Measurements from ENCODE around the gene GTF3C2. TPM values are rescaled to one million over a fixed set of nuclear protein-coding genes. Genes with fewer than 3 reads are reported as not detected.

GTF3C2 gene
- total and polyA plus RNA-seq, 5 experiments from 2014 or later: 26.2 to 105 (median 46.1) TPM

DNA sequence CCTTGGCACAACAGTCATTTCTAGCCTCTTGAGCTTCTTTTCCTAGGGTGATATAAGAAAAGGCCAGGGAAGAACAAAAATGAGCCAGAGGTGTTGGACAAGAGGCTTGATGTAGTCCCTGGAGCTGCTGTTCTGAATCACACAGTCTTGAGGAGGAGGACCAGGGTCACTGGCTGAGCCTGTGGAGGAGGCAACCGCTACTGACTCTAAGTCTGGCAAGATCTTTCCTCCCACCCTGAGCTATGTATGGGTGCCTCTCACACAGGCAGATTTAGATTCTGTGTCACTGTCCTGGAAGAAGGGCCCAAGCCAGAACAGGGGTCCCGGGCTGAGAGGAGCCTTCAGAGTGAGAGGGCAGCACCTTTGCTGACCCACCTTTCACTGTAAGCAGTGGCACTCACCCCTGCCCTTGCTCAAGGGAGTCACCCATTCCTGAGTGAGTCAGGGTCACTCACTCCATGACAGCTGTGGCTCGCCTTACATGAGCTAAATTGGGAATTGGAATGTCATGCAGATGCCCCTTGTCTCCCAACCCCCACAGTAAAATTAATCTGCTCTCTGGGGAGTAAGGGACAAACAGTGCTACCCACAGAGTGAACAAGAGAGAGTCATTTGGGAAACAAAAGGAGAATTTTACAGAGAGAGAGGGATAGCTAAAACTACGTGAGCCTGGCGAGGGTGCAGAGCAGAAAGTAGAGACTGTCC is 74.6 kb downstream of the GTF3C2 start, which contains the start of gene TRIM54:
Gene TRIM54, plus strand, starts transcription at position 575 of the 705 bp plus-strand sequence. CDS start 303 bp downstream, outside the sequence.
- Mint-ChIP-seq H3K36me3 (no peaks in the 10 kb centered on the region), H3K27ac (peak within 1 kb of the TSS in 1 of 10 donors; percentile 7), H3K4me1 (peaks cover 0 to 4% (median 2%) of the 10 kb centered on the region in 4 donors), H3K9me3 (no peaks in the 10 kb centered on the region), H3K27me3 (peaks cover 5 to 38% (median 11%) of the 10 kb centered on the region in 5 donors), H3K4me3 (no peak within 1 kb of the TSS)
- no peak for DNase-seq
- POLR2A ChIA-PET: no interaction called here
- ATAC-seq: no peak

- Mint-ChIP-seq H3K4me3 (no peak overlapping the region), H3K27ac (peak overlapping the region in 1 of 10 donors; percentile 7), H3K27me3 (peaks cover 6 to 38% (median 13%) of the 10 kb centered on the region in 5 donors), H3K9me3 (no peaks in the 10 kb centered on the region), H3K36me3 (no peaks in the 10 kb centered on the region), H3K4me1 (peaks cover 0 to 4% (median 2%) of the 10 kb centered on the region in 4 donors)
- DNase-seq (no peak), ATAC-seq (no peak)
- POLR2A ChIA-PET: interaction anchor here (0.7 to 1.2 kb wide), 2 partner anchors 22 to 112 kb away, joined by 3 read pairs; no protein-coding TSS in a partner anchor
These were observed 75.1 kb downstream of the GTF3C2 start for GRCh38 chr2:27281442-27281841.

GRCh38 chr2:27280826-27281225 is 75.7 kb downstream of the GTF3C2 start:
- POLR2A ChIA-PET: interaction anchor here (0.7 to 1.2 kb wide), 2 partner anchors 22 to 111 kb away, joined by 3 read pairs; no protein-coding TSS in a partner anchor
- Mint-ChIP-seq H3K9me3 (no peaks in the 10 kb centered on the region), H3K27me3 (peaks cover 7 to 38% (median 13%) of the 10 kb centered on the region in 5 donors), H3K36me3 (no peaks in the 10 kb centered on the region), H3K27ac (no peak overlapping the region), H3K4me1 (peaks cover 0 to 4% (median 2%) of the 10 kb centered on the region in 4 donors), H3K4me3 (no peak overlapping the region)
- ATAC-seq: no peak
- no peak for DNase-seq

DNA sequence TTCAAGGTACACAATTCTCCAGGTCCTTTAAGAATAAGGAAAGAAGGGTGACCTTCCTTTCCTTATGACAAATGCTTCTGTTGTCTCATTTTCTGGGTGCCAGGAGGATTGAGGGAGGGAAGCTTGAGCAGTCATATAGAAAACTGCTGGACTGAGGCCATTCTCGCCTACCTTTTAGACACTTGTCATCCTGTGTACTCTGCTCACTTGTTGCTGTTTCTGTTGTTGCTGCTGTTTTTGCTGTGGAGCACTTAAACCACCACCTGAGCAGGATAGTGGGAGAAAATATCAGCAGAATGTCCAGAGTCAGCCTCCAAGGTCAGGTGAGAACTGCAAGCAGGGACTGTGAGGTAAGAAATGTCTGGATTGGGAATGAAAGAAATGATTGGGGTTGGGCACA is 78.6 kb downstream of the GTF3C2 start:
- H3K4me3 Mint-ChIP-seq: no peak overlapping the region
- H3K4me1 Mint-ChIP-seq: peaks cover 0 to 4% (median 2%) of the 10 kb centered on the region in 4 donors
- H3K27ac Mint-ChIP-seq: no peak overlapping the region
- no peak for DNase-seq
- H3K9me3 Mint-ChIP-seq: no peaks in the 10 kb centered on the region
- POLR2A ChIA-PET: interaction anchor here (0.6 to 2.5 kb wide), 5 partner anchors 13 to 687 kb away, joined by 3 to 11 read pairs (median 5); no protein-coding TSS in a partner anchor
- peaks cover 11 to 34% (median 16%) of the 10 kb centered on the region in 5 donors for H3K27me3 Mint-ChIP-seq
- ATAC-seq: no peak
- no peaks in the 10 kb centered on the region for H3K36me3 Mint-ChIP-seq

Other genes with a start within 250 kb of the GTF3C2 start
- gene CGREF1, start 237.6 kb downstream of the GTF3C2 start, total RNA-seq: under 1 TPM; 0.22 to 0.68 TPM
- gene CGREF1, start 237.6 kb downstream of the GTF3C2 start, polyA plus RNA-seq: under 1 TPM; 0.38 to 0.69 (median 0.40) TPM
- gene ABHD1, start 232.9 kb downstream of the GTF3C2 start, total RNA-seq: 1 to 10 TPM; 2.1 to 2.7 TPM
- 1 to 10 TPM; 1.3 to 1.7 (median 1.4) TPM for gene ABHD1, start 232.9 kb downstream of the GTF3C2 start, polyA plus RNA-seq
- 10 to 100 TPM; 35.9 to 43.3 TPM for gene PREB, start 222.1 kb downstream of the GTF3C2 start, total RNA-seq
- gene PREB, start 222.1 kb downstream of the GTF3C2 start, polyA plus RNA-seq: 10 to 100 TPM; 40.6 to 58.4 (median 51.1) TPM
- gene PRR30, start 217.4 kb downstream of the GTF3C2 start, total RNA-seq: not detected
- not detected for gene PRR30, start 217.4 kb downstream of the GTF3C2 start, polyA plus RNA-seq
- gene TCF23, start 207.8 kb downstream of the GTF3C2 start, total RNA-seq: not detected
- gene TCF23, start 207.8 kb downstream of the GTF3C2 start, polyA plus RNA-seq: not detected
- 100 to 1,000 TPM; 105 TPM for gene ATRAID, start 144.7 kb downstream of the GTF3C2 start, total RNA-seq
- gene ATRAID, start 144.7 kb downstream of the GTF3C2 start, polyA plus RNA-seq: 100 to 1,000 TPM; 299 to 388 (median 360) TPM
- gene SLC5A6, start 144.5 kb downstream of the GTF3C2 start, total RNA-seq: 10 to 100 TPM; 39.1 to 39.5 TPM
- gene SLC5A6, start 144.5 kb downstream of the GTF3C2 start, polyA plus RNA-seq: 10 to 100 TPM; 14.3 to 17.8 (median 17.2) TPM
- gene CAD, start 139.4 kb downstream of the GTF3C2 start, total RNA-seq: 10 to 100 TPM; 52.8 to 59.7 TPM
- 10 to 100 TPM; 18.0 to 31.9 (median 27.7) TPM for gene CAD, start 139.4 kb downstream of the GTF3C2 start, polyA plus RNA-seq
- not detected for gene SLC30A3, start 93.7 kb downstream of the GTF3C2 start, total RNA-seq
- gene SLC30A3, start 93.7 kb downstream of the GTF3C2 start, polyA plus RNA-seq: under 1 TPM in 1 of 3 donors, not detected in 2; 0.13 TPM
- gene DNAJC5G, start 81.3 kb downstream of the GTF3C2 start, total RNA-seq: not detected
- gene DNAJC5G, start 81.3 kb downstream of the GTF3C2 start, polyA plus RNA-seq: not detected
- gene TRIM54, start 74.3 kb downstream of the GTF3C2 start, total RNA-seq: under 1 TPM in 1 of 2 experiments, not detected in 1; 0.19 TPM
- gene TRIM54, start 74.3 kb downstream of the GTF3C2 start, polyA plus RNA-seq: not detected
- gene UCN, start 48.3 kb downstream of the GTF3C2 start, total RNA-seq: 1 to 10 TPM; 5.9 to 6.9 TPM
- 1 to 10 TPM in 2 of 3 donors, under 1 TPM in 1; 0.54 to 1.3 (median 1.2) TPM for gene UCN, start 48.3 kb downstream of the GTF3C2 start, polyA plus RNA-seq
- 100 to 1,000 TPM; 109 to 111 TPM for gene MPV17, start 33.7 kb downstream of the GTF3C2 start, total RNA-seq
- 100 to 1,000 TPM; 110 to 135 (median 124) TPM for gene MPV17, start 33.7 kb downstream of the GTF3C2 start, polyA plus RNA-seq
- gene EIF2B4, start 13.6 kb upstream of the GTF3C2 start, total RNA-seq: 10 to 100 TPM; 54.9 to 55.5 TPM
- 10 to 100 TPM; 26.4 to 41.2 (median 30.0) TPM for gene EIF2B4, start 13.6 kb upstream of the GTF3C2 start, polyA plus RNA-seq
- gene SNX17, start 13.9 kb upstream of the GTF3C2 start, total RNA-seq: 100 to 1,000 TPM; 121 to 122 TPM
- 100 to 1,000 TPM; 200 to 217 (median 215) TPM for gene SNX17, start 13.9 kb upstream of the GTF3C2 start, polyA plus RNA-seq
- 10 to 100 TPM; 18.6 to 18.8 TPM for gene ZNF513, start 24.0 kb upstream of the GTF3C2 start, total RNA-seq
- 1 to 10 TPM; 2.0 to 6.0 (median 2.5) TPM for gene ZNF513, start 24.0 kb upstream of the GTF3C2 start, polyA plus RNA-seq
- gene PPM1G, start 52.8 kb upstream of the GTF3C2 start, total RNA-seq: 10 to 100 TPM; 46.3 to 48.4 TPM
- 10 to 100 TPM; 57.1 to 85.2 (median 66.1) TPM for gene PPM1G, start 52.8 kb upstream of the GTF3C2 start, polyA plus RNA-seq
- 100 to 1,000 TPM; 118 TPM for gene NRBP1, start 71.9 kb upstream of the GTF3C2 start, total RNA-seq
- 100 to 1,000 TPM in 1 of 3 donors, 10 to 100 TPM in 2; 73.4 to 107 (median 78.8) TPM for gene NRBP1, start 71.9 kb upstream of the GTF3C2 start, polyA plus RNA-seq
- 10 to 100 TPM; 20.9 to 23.7 TPM for gene KRTCAP3, start 85.6 kb upstream of the GTF3C2 start, total RNA-seq
- 1 to 10 TPM; 3.1 to 3.9 (median 3.6) TPM for gene KRTCAP3, start 85.6 kb upstream of the GTF3C2 start, polyA plus RNA-seq
- 10 to 100 TPM; 32.2 to 40.6 TPM for gene IFT172, start 133.0 kb upstream of the GTF3C2 start, total RNA-seq
- 1 to 10 TPM; 1.1 to 4.9 (median 3.4) TPM for gene IFT172, start 133.0 kb upstream of the GTF3C2 start, polyA plus RNA-seq
- gene FNDC4, start 138.4 kb upstream of the GTF3C2 start, total RNA-seq: not detected
- gene FNDC4, start 138.4 kb upstream of the GTF3C2 start, polyA plus RNA-seq: under 1 TPM in 2 of 3 donors, not detected in 1; 0.09 to 0.15 TPM
- gene GCKR, start 140.1 kb upstream of the GTF3C2 start, total RNA-seq: not detected
- gene GCKR, start 140.1 kb upstream of the GTF3C2 start, polyA plus RNA-seq: not detected
- gene ZNF512, start 226.3 kb upstream of the GTF3C2 start, total RNA-seq: 10 to 100 TPM; 68.1 to 73.5 TPM
- gene ZNF512, start 226.3 kb upstream of the GTF3C2 start, polyA plus RNA-seq: 10 to 100 TPM; 35.3 to 58.9 (median 50.1) TPM

Data from naive thymus-derived CD8-positive, alpha-beta T cell (primary cell).